GM18858 (cell line): ENCODE results near the gene VAPA.

ENCODE experiments used
- ATAC-seq: cut with Tn5 transposase; IDR thresholded peaks from one replicate; pipeline ENCODE4 v1.9.1; 2021; ENCODE audit not compliant: unreplicated experiment

VAPA gene

DNA sequence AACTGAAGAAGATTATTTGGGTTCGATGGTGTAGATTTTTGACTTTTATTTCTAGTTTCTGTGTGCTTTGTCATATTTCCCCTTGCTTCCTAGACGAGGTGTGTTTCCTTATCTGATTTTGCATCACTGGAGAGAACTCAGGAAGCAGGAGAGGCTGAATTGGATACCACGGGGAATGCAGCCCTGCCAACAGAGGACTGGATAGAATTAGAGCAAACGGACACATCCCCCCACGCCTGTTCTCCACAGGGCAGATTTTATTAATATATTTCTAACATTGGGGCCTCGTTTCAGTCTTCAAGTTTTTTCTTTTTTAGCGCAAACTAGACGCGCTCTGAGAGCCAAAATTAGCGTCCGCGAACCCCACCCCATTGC lies 678 bp upstream of the VAPA start:
- no peak for ATAC-seq

DNA sequence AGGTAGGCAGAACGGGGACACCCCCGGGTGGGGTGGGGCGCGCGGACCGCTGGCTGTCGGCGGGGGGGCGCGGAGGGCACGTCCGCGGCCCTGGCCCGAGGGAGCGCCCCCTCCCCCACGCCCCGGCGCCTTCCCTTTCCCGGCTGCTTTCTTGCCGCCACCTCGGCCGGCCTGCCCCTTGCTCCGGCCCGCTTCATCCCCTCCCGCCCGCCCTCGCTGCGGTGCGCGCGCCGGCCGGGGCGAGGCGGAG lies 443 bp downstream of the VAPA start:
- peak; percentile 8 for ATAC-seq

DNA sequence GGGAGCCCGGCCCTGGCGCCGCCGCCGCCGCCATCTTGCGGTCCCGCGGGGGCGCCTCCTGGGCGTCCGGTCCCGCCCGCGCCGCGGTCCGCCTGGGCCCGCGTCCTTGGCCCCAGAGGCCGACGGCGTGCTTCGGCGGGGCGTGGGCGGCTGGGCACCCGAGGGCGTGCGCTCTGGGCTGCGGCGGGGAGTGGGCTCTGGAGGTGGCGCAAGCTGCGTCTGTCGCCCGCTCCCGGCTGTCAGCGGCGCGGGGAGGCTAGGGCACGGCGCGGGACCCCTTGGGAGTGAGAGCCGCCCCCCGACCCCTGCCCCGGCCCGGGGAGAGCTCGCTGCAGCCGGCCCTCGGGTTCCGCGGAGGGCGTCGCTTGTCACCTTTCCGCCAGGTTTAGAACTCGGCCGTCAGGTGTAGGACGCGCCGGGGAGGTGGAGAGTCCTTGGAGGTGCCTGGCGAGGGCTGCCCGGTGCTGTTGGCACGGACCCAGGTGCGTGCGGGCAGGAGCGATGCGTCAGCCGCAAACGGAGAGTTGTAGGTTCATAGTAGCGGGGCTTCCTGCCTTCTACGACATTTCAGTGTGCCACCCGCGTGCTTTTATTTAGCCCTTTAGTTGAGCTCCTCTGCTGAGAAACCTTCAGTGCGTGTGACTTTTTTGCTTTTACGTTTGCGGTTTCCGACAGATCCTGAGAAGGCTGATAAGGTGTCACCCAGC lies 921 bp downstream of the VAPA start:
- ATAC-seq = peak; percentile 7

DNA sequence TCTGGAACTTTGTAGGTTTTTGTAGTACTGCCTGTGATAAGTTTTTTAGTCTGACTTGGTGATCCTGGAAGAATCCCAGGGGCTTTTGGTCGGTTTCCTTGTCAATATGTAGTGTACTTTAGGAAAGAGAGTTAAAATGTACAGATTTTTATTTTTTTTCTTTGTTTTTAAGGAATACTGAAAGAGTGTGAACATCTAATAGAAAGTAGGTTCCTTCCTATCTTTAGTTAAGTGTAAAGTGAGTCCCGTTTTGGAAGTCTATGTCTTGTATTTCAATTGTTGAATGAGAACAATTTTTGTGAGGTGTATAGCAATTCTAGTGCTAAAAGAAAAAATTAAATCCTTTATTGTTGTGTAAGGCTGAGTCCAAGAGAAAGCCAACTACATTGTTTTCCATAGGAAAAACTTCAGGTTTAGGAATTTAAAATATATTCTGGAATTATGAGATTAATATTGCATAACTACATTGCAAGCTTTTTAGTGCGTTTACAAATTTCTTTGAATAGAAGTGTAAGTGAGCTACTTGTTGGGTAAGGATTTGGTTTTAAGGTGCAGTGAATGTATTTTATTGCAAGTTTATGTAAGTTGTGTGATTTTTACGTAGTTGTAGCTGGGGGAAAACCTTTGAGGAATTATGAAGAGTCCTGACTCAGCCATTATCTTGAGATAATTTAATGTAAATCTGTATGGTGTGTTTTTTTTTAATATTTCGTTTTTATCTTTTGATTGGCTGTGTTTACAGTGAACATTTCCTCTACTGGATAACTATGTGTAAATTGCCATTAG lies 1.7 kb downstream of the VAPA start:
- no peak for ATAC-seq

DNA sequence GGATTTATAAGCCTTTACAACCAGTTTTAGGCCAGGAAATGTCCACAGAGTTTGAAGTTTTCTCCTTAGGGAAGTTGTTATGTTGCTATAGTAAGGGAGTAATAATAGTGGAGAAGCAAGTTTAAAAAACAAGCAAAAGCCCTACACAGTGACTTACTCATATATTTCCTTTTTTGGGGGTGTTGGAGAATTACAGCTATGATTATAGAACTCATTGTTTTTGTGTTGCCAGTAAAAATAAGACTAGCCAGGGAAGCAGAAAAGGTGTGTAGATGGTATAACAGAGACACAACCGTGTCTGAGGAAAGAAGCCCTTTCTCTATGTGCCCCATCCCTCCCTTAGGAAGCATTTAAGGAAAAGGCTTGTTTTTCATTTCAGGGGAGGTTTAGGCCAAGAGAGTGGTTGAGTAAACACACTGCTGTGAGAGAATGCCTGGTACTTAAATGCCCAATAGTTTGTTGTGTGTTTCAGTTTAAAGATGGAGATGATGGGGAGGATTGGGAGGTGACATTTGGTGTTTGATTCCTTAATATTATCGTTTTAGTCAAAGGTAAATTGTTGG lies 2.3 kb downstream of the VAPA start:
- no peak for ATAC-seq

DNA sequence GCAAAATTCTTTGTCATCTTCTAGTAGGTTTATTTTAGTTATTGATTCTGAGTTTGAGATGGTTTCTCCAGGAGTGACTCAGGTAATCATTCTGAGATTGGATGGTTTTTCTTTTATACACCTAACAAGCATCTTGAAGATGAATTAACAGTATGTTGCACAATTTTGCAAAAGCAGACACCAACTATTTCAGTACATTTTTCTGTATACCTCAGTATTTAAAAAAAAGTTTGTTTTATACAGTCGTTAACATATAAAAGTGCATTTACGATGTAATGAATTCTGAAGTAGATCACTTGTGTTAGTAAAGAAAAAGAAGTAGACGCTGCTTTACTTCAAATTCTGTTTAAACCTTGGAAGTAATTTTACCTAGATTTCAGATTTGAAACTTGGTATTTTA lies 3.0 kb downstream of the VAPA start:
- no peak for ATAC-seq

DNA sequence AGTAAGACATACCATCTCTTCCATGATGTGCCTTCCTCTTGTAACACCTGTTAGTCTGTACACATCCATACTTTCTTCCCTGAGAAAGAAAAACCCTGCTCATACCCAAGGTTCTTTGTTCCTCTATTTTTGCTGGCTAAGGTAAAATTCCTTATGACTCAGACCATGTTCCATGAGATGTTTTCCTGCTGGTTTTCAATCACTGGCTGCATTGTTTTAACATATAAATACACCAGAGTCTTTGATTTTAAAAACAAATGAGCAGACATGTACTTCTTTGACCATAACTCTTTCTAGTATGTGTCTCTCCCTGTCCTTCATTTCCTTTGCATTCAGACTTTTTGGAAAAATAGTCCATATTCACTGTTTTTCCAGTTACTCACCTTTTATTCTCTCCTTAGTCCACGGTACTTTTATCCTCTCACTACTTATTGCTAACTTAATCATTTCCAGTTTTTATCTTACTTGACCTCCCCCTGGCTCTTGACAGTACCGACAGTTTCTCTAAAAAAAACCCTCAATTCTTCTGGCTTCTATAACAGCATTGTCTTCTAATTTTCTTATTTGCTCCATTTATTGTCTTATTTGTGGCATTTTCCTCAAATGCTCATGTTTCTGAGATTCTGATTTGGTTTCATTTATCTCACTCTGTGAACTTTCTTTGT lies 4.3 kb downstream of the VAPA start:
- no peak for ATAC-seq

DNA sequence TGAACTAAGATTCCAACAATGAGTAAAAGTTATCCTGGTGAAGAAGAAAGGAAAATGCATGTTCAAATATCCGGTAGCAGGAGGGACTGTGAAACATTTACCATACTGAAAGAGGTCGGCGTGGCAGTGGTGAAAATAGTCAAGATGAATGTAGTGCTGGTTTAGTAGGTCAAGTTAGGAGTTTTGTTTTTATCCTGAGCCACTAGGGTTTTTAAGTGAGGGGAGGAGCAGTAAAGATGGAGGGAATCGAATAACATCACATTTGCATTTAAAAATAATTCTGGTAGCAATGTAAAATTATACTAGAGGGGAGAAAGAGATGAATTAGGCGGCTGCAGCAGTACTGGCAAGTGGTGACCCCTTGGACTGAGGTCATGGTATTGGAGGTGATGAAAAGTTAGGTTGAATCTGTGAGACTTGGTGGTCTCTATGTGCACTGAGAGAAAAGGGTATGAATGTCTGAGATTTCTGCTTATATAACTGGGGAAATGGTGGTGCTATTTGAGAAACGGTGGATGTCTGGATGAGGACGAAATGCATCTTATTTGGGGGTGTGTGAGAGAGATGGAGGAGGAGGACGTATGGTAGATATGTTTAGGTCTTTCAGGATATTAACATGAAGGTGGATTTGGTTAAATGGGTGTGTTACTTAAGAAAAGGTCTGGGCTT lies 5.9 kb downstream of the VAPA start:
- ATAC-seq = no peak

DNA sequence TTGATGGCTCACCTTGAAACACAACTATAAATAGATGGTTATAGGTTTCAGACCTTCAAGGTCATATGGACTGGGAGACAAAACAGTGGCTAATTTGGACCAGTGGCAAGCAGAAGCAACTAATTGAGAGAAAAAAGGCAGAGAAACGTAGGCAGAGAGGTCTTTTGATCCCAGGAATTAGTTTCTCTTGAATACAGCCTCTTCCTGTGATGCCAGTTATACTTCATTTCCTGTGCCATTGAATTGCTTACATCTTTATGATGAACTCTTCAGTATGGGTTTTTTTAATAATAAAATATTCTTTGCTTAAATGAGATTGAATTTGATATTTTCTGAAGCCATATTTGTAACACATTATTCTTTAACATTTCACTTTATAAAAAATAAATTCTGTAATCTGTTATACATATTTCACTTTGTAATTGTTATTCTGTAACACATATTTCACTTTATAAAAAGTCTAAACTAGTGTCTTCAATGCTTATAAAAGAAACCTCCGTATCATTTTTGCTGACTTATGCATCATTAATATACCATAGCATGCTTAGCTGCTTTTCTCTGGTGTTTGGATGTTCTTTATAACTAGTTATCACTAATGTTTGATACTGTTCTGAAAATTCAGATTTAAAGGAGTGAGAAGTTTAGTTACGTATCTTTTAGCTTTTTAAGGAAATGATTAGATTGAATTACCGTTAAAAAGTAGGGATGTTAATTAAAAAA lies 8.9 kb downstream of the VAPA start:
- ATAC-seq = no peak

DNA sequence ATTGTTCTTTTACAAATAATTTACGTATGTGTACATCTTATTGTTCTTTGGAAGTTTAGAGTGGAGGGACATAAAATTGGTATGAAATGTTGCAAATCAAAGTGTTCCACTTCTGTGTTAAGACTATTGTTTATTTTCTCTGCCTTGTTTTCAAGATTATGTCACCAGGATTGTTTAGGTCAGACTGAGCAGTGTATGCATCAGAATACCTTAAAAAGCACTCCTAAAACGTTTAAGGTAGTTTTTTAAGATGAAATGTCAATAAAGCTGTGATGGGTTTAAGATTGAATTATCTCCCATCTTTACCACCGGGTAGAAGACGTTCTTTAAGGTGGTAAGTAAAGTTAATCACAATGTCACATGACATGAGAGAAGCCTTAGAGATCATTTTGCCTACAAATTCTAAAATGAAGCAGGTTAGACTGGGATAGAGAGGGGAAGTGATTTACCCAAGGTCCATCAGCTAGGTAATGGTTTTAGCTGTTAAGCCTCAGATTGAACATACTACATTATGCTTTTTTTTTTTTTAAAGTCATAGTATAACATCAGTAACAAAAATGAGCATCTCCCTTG lies 10.6 kb downstream of the VAPA start:
- no peak for ATAC-seq

DNA sequence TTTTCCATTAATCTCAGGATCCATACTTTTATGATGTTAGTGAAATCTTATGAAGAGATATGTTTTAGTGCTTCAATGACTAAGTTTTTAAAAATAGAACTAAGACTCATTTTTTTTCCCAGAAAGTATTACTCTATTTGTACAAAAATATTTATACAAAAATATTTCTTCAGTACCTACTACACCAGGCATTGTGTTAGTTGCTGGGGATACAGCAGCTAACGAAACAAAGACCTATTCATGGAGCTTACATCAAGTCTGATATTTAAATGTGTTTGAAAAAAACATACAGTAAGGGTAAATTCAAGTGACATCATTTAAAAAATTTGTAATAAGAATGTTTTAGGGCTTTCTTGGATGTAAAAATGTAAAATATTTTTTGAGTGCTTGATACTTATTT lies 11.6 kb downstream of the VAPA start:
- no peak for ATAC-seq

DNA sequence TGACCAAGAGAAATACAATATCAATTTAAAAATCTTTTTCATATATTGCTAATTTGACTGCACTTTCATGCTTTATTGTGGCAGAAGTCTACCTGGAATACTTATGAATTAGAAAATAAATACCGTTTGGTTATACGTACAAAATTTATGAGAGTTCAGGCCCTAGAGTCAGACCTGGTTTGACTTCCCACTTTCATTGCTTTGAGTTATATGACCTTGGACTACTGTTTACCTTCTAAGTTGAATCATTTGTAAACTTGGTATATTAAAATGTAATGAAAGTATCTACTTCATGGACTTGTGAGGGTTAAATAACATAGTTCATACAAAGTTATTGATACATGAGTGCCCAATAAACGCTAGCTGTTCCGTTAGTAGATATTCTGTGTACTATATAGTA lies 12.0 kb downstream of the VAPA start:
- ATAC-seq = no peak

DNA sequence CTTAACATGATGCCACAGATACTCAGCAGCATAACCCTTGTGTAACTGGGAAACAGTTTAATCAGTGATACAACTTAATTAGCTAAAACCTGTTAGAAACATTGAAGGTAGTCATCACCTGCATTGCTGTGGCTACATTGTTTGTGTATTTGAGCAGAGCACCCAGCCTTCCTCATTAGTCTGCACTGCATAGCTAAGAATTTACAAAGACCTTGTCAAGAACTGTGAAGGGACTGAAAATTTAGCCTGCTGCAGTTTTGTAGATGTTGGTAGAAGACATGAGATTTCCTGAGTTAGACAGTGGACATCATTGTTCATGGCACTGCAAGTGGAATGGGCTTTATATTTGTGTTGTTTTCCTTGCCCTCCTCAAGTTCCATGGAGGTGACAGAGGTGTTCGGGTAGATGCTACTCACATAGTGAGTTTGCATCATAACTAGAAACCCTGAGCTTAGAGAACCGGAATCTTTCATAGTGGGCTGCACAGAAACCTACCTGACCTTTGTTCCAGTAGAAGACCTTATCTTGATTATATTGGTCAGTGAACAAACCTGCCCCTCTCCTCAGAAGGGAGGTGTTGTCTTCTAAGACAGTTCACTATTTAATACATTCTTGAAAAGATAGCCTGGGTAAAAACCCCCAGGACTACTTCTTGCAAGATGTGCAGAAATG lies 12.5 kb downstream of the VAPA start:
- no peak for ATAC-seq

DNA sequence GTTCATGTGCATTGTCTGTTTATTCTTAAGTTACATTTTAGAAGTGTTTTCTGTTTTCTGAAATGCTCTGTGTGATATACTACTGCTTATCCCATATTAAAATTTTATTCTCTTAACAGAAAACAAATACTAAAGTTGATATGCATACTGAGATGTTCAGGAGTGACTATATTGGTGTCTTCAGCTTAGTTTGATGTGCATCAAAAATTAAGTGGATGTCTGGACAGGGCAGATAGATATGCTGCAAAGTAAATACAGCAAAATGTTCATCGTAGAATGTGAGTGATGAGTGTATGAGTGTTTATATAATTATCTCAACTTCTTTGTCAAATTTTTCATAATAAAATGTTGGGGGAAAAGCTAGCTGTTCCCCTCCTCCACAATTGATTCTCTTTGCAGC lies 13.2 kb downstream of the VAPA start:
- ATAC-seq = no peak

DNA sequence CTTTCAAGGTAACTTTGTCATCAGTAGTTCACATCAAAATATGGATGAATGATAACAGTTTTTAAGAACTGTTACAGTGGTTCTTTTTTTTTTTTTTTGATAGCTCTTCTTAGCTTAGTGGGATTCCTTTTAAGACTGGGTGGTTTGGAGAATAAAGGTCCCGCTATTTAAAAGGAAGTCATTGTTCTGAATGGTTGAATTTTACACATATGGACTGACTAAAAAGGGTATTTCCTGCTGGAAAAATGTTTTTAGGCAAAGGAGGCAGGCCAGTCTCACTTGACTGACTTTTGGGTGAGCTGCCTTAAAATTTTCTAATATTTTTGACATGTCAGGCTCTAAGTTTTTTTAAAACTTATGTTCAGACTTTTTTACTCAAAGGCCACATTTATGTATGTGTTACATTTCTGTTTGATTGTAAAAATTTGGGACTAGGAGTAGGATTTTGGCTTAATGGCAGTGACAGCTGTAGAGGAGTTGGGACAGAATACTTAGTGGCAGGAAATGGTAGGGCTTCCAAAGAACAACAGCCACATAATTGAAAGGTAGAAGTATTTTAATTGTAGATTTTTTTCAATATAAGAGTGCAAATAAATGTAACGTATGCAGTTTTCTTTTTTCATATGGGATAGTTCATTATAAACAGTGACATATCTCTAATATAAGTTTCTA lies 13.7 kb downstream of the VAPA start:
- no peak for ATAC-seq

DNA sequence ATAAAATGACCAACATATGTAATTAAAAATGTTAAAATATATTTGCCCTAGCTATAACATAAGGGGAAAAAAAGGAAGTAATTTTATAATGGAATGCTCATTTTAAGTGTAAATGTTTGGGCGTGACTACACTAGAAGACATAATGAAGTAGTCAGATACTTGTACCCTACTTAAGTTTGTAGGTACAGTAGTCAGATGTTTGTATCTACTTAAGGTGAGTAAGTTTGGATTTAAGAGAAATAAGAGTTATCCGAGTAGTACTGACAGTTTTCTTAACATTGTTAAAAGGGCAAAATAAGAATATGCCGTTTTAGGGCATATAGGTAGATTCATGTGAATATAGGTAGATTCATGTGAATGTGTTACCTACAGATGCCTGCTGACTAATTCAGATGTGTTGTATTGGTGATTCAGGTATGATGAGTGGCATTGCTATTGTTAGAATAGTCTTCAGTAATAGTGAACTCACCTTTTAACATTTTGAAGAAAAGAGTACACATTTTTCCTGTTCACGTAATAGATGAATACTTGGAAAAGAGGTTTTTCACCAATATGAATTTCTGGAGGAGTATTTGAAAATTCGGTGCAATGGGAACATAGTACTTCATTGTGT lies 14.9 kb downstream of the VAPA start:
- ATAC-seq = no peak

DNA sequence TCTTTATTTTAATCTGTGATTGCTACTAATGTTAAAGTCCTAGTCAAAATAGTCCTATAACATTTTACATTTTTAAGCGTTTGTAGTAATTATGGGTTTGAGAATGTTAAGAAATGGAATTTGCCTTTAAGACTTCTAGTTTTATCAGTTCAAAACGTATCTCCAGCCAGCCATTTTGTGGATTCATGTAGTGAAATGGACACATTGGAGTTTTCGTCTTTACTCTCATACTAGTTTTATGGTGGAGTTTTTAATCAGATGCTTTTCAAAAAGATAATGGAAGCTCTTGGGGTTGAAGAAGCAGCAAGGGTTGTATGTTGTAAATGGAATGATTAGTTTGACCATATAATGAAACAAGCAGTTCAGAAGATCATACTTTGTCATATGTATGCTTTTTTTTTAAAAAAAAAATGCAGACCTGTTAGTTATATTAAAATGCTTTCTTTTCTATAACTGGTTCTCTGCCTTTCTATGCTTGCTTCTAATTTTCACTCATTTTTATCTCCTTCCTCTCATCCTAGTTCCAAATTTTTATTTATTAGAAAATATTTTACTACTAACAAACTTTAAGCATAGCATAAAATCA lies 16.6 kb downstream of the VAPA start:
- ATAC-seq = no peak

DNA sequence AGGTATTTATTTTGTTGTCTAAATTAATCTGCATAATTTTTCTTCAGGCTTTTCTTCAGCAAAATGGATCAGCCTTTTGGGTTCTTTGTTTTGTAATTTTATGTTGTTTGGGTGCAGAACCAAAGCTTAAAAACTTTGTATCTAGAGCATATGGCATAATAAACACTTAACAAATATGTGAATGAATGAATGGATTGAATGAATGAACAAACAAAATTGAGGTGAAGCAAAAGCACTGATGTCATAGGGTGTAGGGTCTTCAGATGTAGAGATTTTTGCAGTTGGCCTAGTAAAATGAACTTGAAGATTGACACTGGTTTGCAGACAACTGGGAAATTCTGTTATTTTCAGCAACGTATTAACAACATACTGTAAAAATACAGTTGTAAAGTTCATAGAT lies 17.3 kb downstream of the VAPA start:
- no peak for ATAC-seq

DNA sequence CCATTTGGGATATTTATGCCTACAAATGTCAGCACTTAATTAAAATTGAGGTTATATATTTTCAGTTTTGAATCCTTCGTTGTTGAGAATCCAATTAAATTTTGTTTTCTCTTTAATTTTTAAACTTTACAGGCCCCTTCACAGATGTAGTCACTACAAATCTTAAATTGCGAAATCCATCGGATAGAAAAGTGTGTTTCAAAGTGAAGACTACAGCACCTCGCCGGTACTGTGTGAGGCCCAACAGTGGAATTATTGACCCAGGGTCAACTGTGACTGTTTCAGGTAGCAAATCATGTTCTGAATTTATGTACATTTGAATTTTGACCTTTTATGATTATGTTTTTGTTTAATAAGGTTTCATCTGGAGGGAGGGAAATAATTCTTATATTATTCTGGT lies 17.9 kb downstream of the VAPA start:
- no peak for ATAC-seq
